Left lung (tissue), 10 donors: ENCODE measurements around the gene RBBP8. TPM values are rescaled to one million over a fixed set of nuclear protein-coding genes. Genes with fewer than 3 reads are reported as not detected.
A peak's percentile ranks its signal among the peaks of the same experiment; 100 is the strongest.

ENCODE experiments used
- ATAC-seq: fragments of 200-7000 bp; cut with Tn5 transposase; one replicate; pipeline ENCODE4 v1.9.1; 2020; ENCODE audit warnings: moderate library complexity
- DNase-seq, 4 donors: peaks; one replicate each; pipeline ENCODE4 v3.0.0-alpha.2; 2013 to 2020
- H3K27ac ChIP-seq, 2 donors: fragments of 200-600 bp; sonication (generic) in 1 of 2; one replicate each; pipeline versions ENCODE4 v1.5.0 to v1.8.0; 2020 to 2021
- H3K27me3 ChIP-seq, 2 donors: fragments of 200-600 bp; sonication (generic) in 1 of 2; one replicate each; pipeline versions ENCODE4 v1.5.0 to v1.8.0; 2020 to 2021
- H3K36me3 ChIP-seq, 2 donors: fragments of 200-600 bp; sonication (generic) in 1 of 2; one replicate each; pipeline versions ENCODE4 v1.5.0 to v1.8.0; 2020 to 2021
- H3K4me1 ChIP-seq, 2 donors: fragments of 200-600 bp; one replicate each; pipeline ENCODE4 v1.8.0; 2021
- H3K4me3 ChIP-seq, 2 donors: fragments of 200-600 bp; sonication (generic) in 1 of 2; one replicate each; pipeline versions ENCODE4 v1.5.0 to v1.8.0; 2020 to 2021; ENCODE audit warnings: mild to moderate bottlenecking in 1 of 2
- H3K9me3 ChIP-seq, 2 donors: fragments of 200-600 bp; sonication (generic) in 1 of 2; one replicate each; pipeline versions ENCODE4 v1.5.0 to v1.8.0; 2020 to 2021
- CTCF ChIP-seq, 2 donors: fragments of 200-600 bp; sonication (generic) in 1 of 2; IDR thresholded peaks; one replicate each; pipeline versions ENCODE4 v1.5.0 to v1.8.0; 2021; ENCODE audit warnings: antibody characterized with exemption in 2 of 2
- intact Hi-C, 2 donors: fragments of 100-400 bp; cut with DNase I; formaldehyde crosslinking; loops; one replicate each; pipeline versions ENCODE4 v1.11.2 to v1.14.2; 2022
- polyA plus RNA-seq, 6 donors: library from polyadenylated mRNA; unstranded; fragments of 120-200 nt; gene quantifications; one replicate each; pipeline ENCODE4 v1.2.1, GENCODE V29; 2013; ENCODE audit not compliant: insufficient read length in 6 of 6
- total RNA-seq, 2 donors: library from RNA; stranded (reverse); fragmentation: NEBNext Ultra II Directional; extraction: Animal tissue kit (Norgen Biotek cat#: 25700); gene quantifications; one replicate each; pipeline ENCODE4 v1.2.1, GENCODE V29; 2021
- donor health status: DM: no; HTN: yes; CAD: no.
- donor health status: DM: no; HTN: no; CAD: no.

Gene RBBP8
- total and polyA plus RNA-seq, 8 donors, result 24.6 to 47.7 (median 31.3) TPM

- H3K27me3 ChIP-seq, result no peaks in the 10 kb centered on the region
- ATAC-seq (no peak), DNase-seq (no peak)
Observed at GRCh38 chr18:22964116-22964515, 31.0 kb downstream of the RBBP8 start.

GRCh38 chr18:22964722-22965121 lies 31.6 kb downstream of the RBBP8 start:
- no peak for TF ChIP-seq CTCF (IDR thresholded peaks at IDR 0.05)
- DNase-seq, result no peak
- intact Hi-C loops, result no loop called here
- H3K27me3 ChIP-seq, result no peaks in the 10 kb centered on the region
- H3K9me3 ChIP-seq, result no peaks in the 10 kb centered on the region
- peaks cover 0 to 15% of the 10 kb centered on the region in 2 donors for H3K36me3 ChIP-seq
- H3K4me1 ChIP-seq, result no peaks in the 10 kb centered on the region
- no peak for ATAC-seq
- H3K4me3 ChIP-seq, result no peak overlapping the region
- H3K27ac ChIP-seq, result no peak overlapping the region

More at GRCh38 chr18:22964116-22964515, 31.0 kb downstream of the RBBP8 start:
- Histone ChIP-seq H3K4me3 (no peak overlapping the region), H3K27ac (no peak overlapping the region), H3K4me1 (no peaks in the 10 kb centered on the region), H3K36me3 (peaks cover 0 to 11% of the 10 kb centered on the region in 2 donors), H3K9me3 (no peaks in the 10 kb centered on the region)
- TF ChIP-seq CTCF (IDR thresholded peaks at IDR 0.05), result no peak
- intact Hi-C loops, result no loop called here

GRCh38 chr18:22971038-22971437 lies 37.9 kb downstream of the RBBP8 start:
- ATAC-seq, result no peak

GRCh38 chr18:22974001-22974400 lies 40.9 kb downstream of the RBBP8 start:
- no peak overlapping the region for H3K4me3 ChIP-seq
- H3K36me3 ChIP-seq, result peaks cover 0 to 7% of the 10 kb centered on the region in 2 donors
- ATAC-seq, result no peak
- no peak overlapping the region for H3K27ac ChIP-seq
- H3K4me1 ChIP-seq, result peaks cover 0 to 11% of the 10 kb centered on the region in 2 donors
- no peaks in the 10 kb centered on the region for H3K9me3 ChIP-seq
- intact Hi-C loops, result no loop called here
- no peak for TF ChIP-seq CTCF (IDR thresholded peaks at IDR 0.05)
- DNase-seq, result no peak
- H3K27me3 ChIP-seq, result no peaks in the 10 kb centered on the region

More at GRCh38 chr18:22971038-22971437, 37.9 kb downstream of the RBBP8 start:
- H3K27ac ChIP-seq, result no peak overlapping the region
- H3K36me3 ChIP-seq, result peaks cover 0 to 13% of the 10 kb centered on the region in 2 donors
- intact Hi-C loops, result no loop called here
- no peaks in the 10 kb centered on the region for H3K9me3 ChIP-seq
- H3K4me3 ChIP-seq, result no peak overlapping the region
- no peaks in the 10 kb centered on the region for H3K27me3 ChIP-seq
- no peaks in the 10 kb centered on the region for H3K4me1 ChIP-seq
- no peak for TF ChIP-seq CTCF (IDR thresholded peaks at IDR 0.05)
- DNase-seq, result no peak

- Histone ChIP-seq H3K27ac (no peak overlapping the region), H3K36me3 (peaks cover 0 to 3% of the 10 kb centered on the region in 2 donors), H3K4me1 (peaks cover 0 to 11% of the 10 kb centered on the region in 2 donors), H3K4me3 (no peak overlapping the region), H3K27me3 (no peaks in the 10 kb centered on the region), H3K9me3 (no peaks in the 10 kb centered on the region)
- ATAC-seq (peak; percentile 74), DNase-seq (no peak)
- TF ChIP-seq CTCF (IDR thresholded peaks at IDR 0.05), result no peak
- intact Hi-C loops, result no loop called here
Observed at GRCh38 chr18:22974707-22975106, 41.6 kb downstream of the RBBP8 start.
